Measurements from ENCODE around the gene LATS1.
"Not testable (repeated sequence)": the region's sequence is repeated elsewhere in the genome, so short reads cannot be mapped to it uniquely, and the experiment has no call there.

The LATS1 gene

GRCh38 chr6:149717588-149718458 lies at the start of gene LATS1:
Gene LATS1 (minus strand): TSS chr6:149718101. CDS start chr6:149702126, 15,975 bp downstream.
- DNase-seq (ENCODE audit: low read depth in 2 of 2), result peak; percentile 91

GRCh38 chr6:149766156-149766769 lies 48.4 kb upstream of the LATS1 start:
- no peak for DNase-seq (ENCODE audit: low read depth in 2 of 2)

- no peak for DNase-seq (ENCODE audit: low read depth in 2 of 2)
Observed at GRCh38 chr6:149763866-149764265, 46.0 kb upstream of the LATS1 start.

- DNase-seq (ENCODE audit: low read depth in 2 of 2), result no peak
Observed at GRCh38 chr6:149761438-149761837, 43.5 kb upstream of the LATS1 start.

- DNase-seq (ENCODE audit: low read depth in 2 of 2), result no peak
Observed at GRCh38 chr6:149756261-149756636, 38.3 kb upstream of the LATS1 start.

GRCh38 chr6:149755300-149756260 lies 37.7 kb upstream of the LATS1 start:
- no peak for DNase-seq (ENCODE audit: low read depth in 2 of 2)

GRCh38 chr6:149754548-149754947 lies 36.6 kb upstream of the LATS1 start:
- DNase-seq (ENCODE audit: low read depth in 2 of 2), result no peak

- not testable (repeated sequence) for DNase-seq (ENCODE audit: low read depth in 2 of 2)
Observed at GRCh38 chr6:149753374-149753637, 35.4 kb upstream of the LATS1 start.

GRCh38 chr6:149752600-149753373 lies 34.9 kb upstream of the LATS1 start:
- DNase-seq (ENCODE audit: low read depth in 2 of 2), result no peak

GRCh38 chr6:149751920-149752319 lies 34.0 kb upstream of the LATS1 start:
- DNase-seq (ENCODE audit: low read depth in 2 of 2), result not testable (repeated sequence)

- no peak for DNase-seq (ENCODE audit: low read depth in 2 of 2)
Observed at GRCh38 chr6:149751239-149751638, 33.3 kb upstream of the LATS1 start.

- peak; percentile 57 to 60 for DNase-seq (ENCODE audit: low read depth in 2 of 2)
Observed at GRCh38 chr6:149750136-149750609, 32.3 kb upstream of the LATS1 start.

GRCh38 chr6:149749594-149750135 lies 31.8 kb upstream of the LATS1 start, which contains the start of gene PCMT1:
Gene PCMT1 (plus strand): TSS chr6:149749741. CDS start chr6:149749902, 161 bp downstream.
- DNase-seq (ENCODE audit: low read depth in 2 of 2), result peak; percentile 83 to 87

- DNase-seq (ENCODE audit: low read depth in 2 of 2), result not testable (repeated sequence)
Observed at GRCh38 chr6:149749082-149749593, 31.2 kb upstream of the LATS1 start.

GRCh38 chr6:149746147-149746946 lies 28.4 kb upstream of the LATS1 start, which contains the start of gene NUP43:
Gene NUP43 (minus strand): TSS chr6:149746529. CDS start chr6:149746495, 34 bp downstream.
- DNase-seq (ENCODE audit: low read depth in 2 of 2), result peak; percentile 92

- not testable (repeated sequence) for DNase-seq (ENCODE audit: low read depth in 2 of 2)
Observed at GRCh38 chr6:149745252-149745651, 27.4 kb upstream of the LATS1 start.

GRCh38 chr6:149734915-149735314 lies 17.0 kb upstream of the LATS1 start:
- no peak for DNase-seq (ENCODE audit: low read depth in 2 of 2)

- DNase-seq (ENCODE audit: low read depth in 2 of 2), result no peak
Observed at GRCh38 chr6:149733089-149733720, 15.3 kb upstream of the LATS1 start.

GRCh38 chr6:149729824-149730223 lies 11.9 kb upstream of the LATS1 start:
- no peak for DNase-seq (ENCODE audit: low read depth in 2 of 2)

Measured in stimulated activated CD4-positive, alpha-beta T cell treated with anti-CD3 and anti-CD28 coated beads, Interleukin-4, amount 100 ng/mL, for 48 hours (primary cell).